ENCODE data around the gene IFNA17.

IFNA17 gene

DNA sequence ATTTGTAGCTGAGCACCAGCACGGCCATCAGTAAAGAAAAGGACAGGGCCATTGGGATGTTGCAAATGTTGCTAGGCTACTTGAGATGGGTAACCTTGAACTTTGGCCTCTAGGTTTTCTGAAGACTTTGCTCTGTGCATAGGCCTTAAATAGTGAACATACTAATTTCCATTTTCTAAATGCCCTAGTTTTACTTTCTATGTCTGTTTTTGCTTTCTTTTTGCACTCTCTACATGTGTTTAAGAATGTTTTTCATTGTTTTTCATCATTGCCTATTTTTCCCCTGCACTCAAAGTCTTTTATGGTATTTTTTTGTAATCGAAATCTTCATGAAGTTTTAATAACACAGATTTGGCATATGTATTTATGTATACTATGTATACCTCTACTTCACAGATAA lies at the start of gene IFNA17:
IFNA17 (minus strand) TSS at position 101 of the 400 bp plus-strand sequence; CDS start at position 52, 49 bp downstream.
- no peak for DNase-seq (ENCODE audit: low spot score)
- H3K4me3 ChIP-seq = no peak within 1 kb of the TSS
- TF ChIP-seq, protein P1, sequence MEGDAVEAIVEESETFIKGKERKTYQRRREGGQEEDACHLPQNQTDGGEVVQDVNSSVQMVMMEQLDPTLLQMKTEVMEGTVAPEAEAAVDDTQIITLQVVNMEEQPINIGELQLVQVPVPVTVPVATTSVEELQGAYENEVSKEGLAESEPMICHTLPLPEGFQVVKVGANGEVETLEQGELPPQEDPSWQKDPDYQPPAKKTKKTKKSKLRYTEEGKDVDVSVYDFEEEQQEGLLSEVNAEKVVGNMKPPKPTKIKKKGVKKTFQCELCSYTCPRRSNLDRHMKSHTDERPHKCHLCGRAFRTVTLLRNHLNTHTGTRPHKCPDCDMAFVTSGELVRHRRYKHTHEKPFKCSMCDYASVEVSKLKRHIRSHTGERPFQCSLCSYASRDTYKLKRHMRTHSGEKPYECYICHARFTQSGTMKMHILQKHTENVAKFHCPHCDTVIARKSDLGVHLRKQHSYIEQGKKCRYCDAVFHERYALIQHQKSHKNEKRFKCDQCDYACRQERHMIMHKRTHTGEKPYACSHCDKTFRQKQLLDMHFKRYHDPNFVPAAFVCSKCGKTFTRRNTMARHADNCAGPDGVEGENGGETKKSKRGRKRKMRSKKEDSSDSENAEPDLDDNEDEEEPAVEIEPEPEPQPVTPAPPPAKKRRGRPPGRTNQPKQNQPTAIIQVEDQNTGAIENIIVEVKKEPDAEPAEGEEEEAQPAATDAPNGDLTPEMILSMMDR (IDR thresholded peaks at IDR 0.05) = no peak
- no peak within 1 kb of the TSS for H3K27ac ChIP-seq

DNA sequence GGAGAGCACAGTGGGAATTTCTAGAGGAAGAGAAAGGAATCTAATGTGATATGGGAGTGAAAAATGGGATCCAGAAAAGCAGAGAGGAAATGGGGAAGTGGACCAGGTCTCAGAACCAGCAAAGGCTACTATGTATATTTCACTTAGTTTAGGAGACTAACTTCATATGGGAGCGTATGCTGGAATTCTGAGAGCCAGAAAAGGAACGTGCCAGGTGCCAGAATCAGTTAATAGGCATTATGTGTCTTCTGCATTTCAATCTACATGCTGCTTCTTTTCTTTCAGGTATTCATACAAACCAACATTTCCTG lies 40.3 kb upstream of the IFNA17 start:
- TF ChIP-seq, protein P1 (IDR thresholded peaks at IDR 0.05) = no peak
- no peak for DNase-seq (ENCODE audit: low spot score)
- Histone ChIP-seq H3K27ac (no peak overlapping the region), H3K4me3 (no peak overlapping the region)

DNA sequence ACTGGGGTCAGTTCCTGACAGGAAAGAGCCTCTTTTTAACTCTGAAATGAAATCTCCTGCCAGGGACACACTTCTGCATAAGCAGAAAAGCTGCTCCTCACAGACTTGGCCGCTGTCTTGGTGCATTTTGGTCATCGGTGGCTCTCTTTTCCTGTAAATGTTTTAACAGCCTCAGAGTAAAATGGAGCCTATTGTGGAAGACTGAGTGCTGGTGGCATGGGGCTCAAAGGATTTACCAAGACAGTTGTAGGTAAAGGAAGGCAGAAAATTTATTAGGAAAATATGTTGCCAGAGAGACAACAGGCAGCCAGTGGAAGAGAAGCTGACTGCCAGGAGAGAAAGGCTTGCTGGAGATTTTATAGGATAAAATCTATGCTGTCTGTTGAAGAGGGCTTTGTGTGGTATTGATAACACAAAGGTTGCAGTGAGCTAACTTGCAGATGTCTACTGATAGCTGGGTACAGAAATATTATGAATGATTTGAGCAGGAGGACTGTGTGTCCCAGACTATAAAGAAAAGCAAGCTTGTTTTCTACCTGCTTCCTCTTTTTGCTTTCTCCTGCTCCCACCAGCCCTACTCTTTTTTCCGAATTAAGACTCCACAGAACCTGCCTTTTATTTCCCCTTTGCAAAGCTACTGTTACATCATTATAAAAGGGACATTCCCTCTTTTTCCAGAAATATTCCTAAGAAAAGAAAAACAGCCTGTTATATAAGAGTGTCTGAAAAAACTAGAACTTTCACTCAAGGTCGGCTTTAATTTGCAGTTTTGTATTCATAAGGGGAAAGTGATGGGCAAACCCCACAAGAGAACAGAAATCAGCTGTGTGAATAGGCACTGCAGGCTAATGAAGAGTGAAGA lies 39.7 kb upstream of the IFNA17 start:
- Histone ChIP-seq H3K4me3 (no peak overlapping the region), H3K27ac (no peak overlapping the region)
- TF ChIP-seq, protein P1 (IDR thresholded peaks at IDR 0.05) = no peak
- DNase-seq (ENCODE audit: low spot score) = no peak

DNA sequence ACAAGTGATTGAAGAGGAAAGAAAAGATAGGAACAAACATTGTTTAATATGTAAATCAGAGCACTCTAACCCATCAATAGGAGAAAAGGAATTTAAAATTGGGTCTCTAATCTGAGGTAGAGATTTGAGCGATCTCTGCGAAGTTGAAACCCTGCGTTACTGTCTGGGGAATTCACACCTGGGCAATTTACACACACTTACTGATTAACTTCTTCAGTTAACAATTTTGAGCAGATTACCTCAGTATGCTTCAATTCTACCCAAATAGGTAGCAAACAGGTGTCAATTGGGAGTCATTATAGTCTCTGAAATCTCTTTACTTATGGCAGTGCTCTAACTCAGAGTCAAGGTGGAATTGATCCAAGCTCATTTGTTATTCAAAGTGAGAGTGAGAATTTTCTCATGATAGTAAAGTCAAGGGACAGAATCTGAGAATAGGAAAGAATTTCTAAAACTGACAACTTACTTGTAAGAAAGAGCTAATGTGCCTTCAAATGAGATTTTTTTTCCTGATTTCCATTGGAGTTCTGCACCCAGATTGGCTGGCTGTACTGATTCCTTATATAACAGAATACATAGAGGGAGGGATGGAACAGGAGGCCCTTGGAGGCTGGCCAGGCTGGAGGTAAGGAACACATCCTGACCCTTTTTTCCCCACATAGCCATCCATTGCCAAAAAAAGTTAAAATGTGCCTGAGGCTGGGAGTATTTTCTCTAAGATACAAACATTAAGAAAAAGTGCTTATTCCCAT lies 38.9 kb upstream of the IFNA17 start:
- DNase-seq (ENCODE audit: low spot score) = no peak
- TF ChIP-seq, protein P1 (IDR thresholded peaks at IDR 0.05) = no peak
- Histone ChIP-seq H3K27ac (no peak overlapping the region), H3K4me3 (no peak overlapping the region)

DNA sequence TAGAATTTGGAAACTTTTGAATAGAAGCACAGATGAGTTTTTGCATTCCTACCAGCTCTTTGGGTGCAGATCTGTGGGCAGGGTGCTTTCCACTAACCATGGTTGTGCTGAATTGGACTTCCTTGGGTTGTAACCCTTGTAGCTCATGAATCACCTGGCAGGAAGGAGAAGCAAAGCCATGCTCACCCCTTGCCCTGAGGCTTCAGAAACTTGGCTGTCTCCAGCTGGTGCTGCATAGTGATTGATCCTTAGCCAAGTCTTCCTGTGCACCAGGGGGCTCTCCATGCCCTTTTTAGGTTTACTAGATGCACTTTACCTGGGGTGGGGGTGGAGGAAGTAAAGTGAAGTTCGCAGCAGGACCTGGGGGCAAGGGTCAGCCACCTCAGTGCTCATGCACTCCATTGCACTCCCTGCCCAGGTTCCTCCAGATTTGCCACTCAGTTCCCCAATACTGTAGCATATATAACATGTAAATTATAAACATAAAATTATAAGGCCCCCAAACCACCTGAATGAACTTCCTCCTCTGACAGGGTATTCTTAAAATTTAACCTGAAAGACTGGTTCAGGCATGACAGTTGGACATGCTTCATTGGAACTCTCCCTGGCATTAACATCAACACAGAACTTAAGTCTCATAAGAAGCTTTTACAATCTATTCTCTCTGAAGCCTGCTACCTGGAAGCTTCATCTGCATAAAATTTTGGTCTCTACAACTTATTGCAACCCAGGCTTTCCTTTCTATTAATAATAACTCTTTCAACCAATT lies 37.6 kb upstream of the IFNA17 start:
- Histone ChIP-seq H3K4me3 (no peak overlapping the region), H3K27ac (no peak overlapping the region)
- TF ChIP-seq, protein P1 (IDR thresholded peaks at IDR 0.05) = no peak
- DNase-seq (ENCODE audit: low spot score) = no peak

DNA sequence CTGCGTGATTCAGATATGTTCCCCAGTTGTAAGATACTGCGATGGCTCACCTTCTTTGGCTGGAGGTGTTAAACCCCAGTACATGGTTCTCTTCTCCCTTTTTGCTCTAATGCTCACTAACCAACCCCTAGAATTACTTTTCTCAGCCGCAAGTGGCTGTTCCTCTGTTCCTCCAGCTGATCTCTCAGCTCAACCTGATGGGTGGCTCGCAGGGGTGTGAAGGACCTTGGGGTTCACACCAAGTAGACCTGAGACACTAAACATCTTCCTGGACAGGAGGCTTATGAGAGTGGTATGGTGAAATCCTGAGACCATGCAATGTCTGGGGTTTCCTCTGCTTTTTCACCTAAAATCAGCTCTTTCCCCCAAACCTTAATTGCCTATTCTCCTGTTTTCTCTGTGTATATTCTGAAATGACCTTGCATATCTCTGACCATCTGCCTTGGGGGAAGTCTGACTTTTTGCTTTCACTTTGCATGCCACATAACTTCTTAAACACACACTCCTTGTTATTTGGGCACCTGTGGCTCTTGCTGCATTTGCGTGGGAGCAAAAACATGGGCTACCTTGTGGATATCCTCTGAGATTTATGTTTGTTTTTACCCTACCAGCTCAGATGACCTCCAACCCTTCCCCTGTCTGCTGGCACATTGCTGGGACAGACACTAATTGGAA lies 27.7 kb upstream of the IFNA17 start:
- no peak for DNase-seq (ENCODE audit: low spot score)
- Histone ChIP-seq H3K4me3 (no peak overlapping the region), H3K27ac (no peak overlapping the region)
- TF ChIP-seq, protein P1 (IDR thresholded peaks at IDR 0.05) = no peak

Measured in coronary artery (tissue), 2 donors.